HCT116 (cell line): ENCODE data around the gene ZC3H12C. TPM values are rescaled to one million over a fixed set of nuclear protein-coding genes. Genes with fewer than 3 reads are reported as not detected.

Source experiments
- ATAC-seq: fragments of 200-7000 bp; cut with Tn5 transposase; 2 replicates; pipeline ENCODE4 v1.9.1; 2020; ENCODE audit warnings: mild to moderate bottlenecking, moderate library complexity
- BruUV-seq: library from RNA; stranded (reverse); fragments of 400-500 nt; replicated peaks from 2 replicates; lab custom pipeline; 2021; lab: Mats Ljungman, UMichigan
- CTCF ChIA-PET: fragments of 300-600 bp; sonication (Branson Sonifier 250); formaldehyde crosslinking; loops from one replicate; lab custom pipeline; 2021; ENCODE audit warnings: antibody characterized with exemption; lab: Charles Lee
- POLR2A ChIA-PET: fragments of 300-600, 350-600 bp; sonication (Branson Sonifier 250); formaldehyde crosslinking; loops from one replicate; lab custom pipeline; 2021; ENCODE audit warnings: antibody characterized with exemption; lab: Charles Lee
- RAD21 ChIA-PET, 2 experiments: fragments of 300-600 bp; sonication (Branson Sonifier 250); formaldehyde crosslinking; loops; one replicate each; lab custom pipeline; 2023; ENCODE audit warnings: low total read pairs in 2 of 2; ENCODE audit not compliant: uncharacterized antibody in 2 of 2, unreplicated experiment in 2 of 2, low non-redundant PET in 1 of 2; lab: Charles Lee
- DNase-seq: peaks from one replicate; pipeline ENCODE4 v3.0.0-alpha.2; 2010; ENCODE audit warnings: low read depth, low spot score
- H2AFZ ChIP-seq: fragments of 200-600 bp; shearing (Covaris generic), sonication (generic); 2 replicates; pipeline ENCODE4 v1.6.1; 2017; ENCODE audit warnings: low read depth, mixed run types, mixed read lengths, antibody characterized with exemption, low read length; ENCODE audit not compliant: poor library complexity, severe bottlenecking
- H3K27ac ChIP-seq: 2 replicates; pipeline ENCODE4 v1.5.1; 2012; ENCODE audit warnings: low read depth, low read length
- H3K27me3 ChIP-seq: fragments of 200-600 bp; sonication (generic); 2 replicates; pipeline ENCODE4 v1.6.1; 2016; ENCODE audit warnings: mixed run types, low read length, mixed read lengths; ENCODE audit not compliant: insufficient read depth
- H3K36me3 ChIP-seq, 2 experiments: fragments of 200-500 bp in 1 of 2; fragments of 200-600 bp in 1 of 2; sonication (Bioruptor generic) in 1 of 2; sonication (generic) in 1 of 2; 2 replicates each; pipeline versions ENCODE4 v1.5.1 to v1.6.1; 2014 to 2016; ENCODE audit warnings: low read length in 2 of 2, inconsistent platforms in 1 of 2, mixed read lengths in 1 of 2, mixed run types in 1 of 2; ENCODE audit not compliant: insufficient read depth in 2 of 2, control insufficient read depth in 1 of 2
- H3K4me1 ChIP-seq, 2 experiments: fragments of 200-600 bp in 1 of 2; sonication (generic) in 1 of 2; 2 replicates each; pipeline versions ENCODE4 v1.5.1 to v1.6.1; 2012 to 2017; ENCODE audit warnings: low read length in 2 of 2, inconsistent platforms in 1 of 2, mild to moderate bottlenecking in 1 of 2, mixed read lengths in 1 of 2, mixed run types in 1 of 2, moderate library complexity in 1 of 2; ENCODE audit not compliant: insufficient read depth in 2 of 2, control insufficient read depth in 1 of 2
- H3K4me2 ChIP-seq: fragments of 200-600 bp; sonication (generic); 2 replicates; pipeline ENCODE4 v1.6.1; 2017; ENCODE audit warnings: mixed run types, low read length, mixed read lengths
- H3K4me3 ChIP-seq, 2 experiments: fragments of 200-600 bp in 1 of 2; sonication (generic) in 1 of 2; replicated peaks in 1 of 2; 2 replicates each; pipeline ENCODE4 v1.5.1; 2011 to 2016; ENCODE audit warnings: low read length in 2 of 2, control low read depth in 1 of 2, low read depth in 1 of 2, mild to moderate bottlenecking in 1 of 2, mixed read lengths in 1 of 2, mixed run types in 1 of 2
- H3K79me2 ChIP-seq: fragments of 200-600 bp; sonication (generic); 2 replicates; pipeline ENCODE4 v1.6.1; 2017; ENCODE audit warnings: mild to moderate bottlenecking, mixed run types, low read length, moderate library complexity, mixed read lengths; ENCODE audit not compliant: insufficient read depth
- H3K9ac ChIP-seq: fragments of 200-600 bp; sonication (generic); 2 replicates; pipeline ENCODE4 v1.6.1; 2016; ENCODE audit warnings: low read length, mixed read lengths
- H3K9me2 ChIP-seq: fragments of 200-600 bp; sonication (generic), shearing (Covaris generic); 2 replicates; pipeline ENCODE4 v1.6.1; 2017; ENCODE audit warnings: mixed run types, mild to moderate bottlenecking, moderate library complexity; ENCODE audit not compliant: insufficient read depth
- H3K9me3 ChIP-seq, 2 experiments: fragments of 200-500 bp in 1 of 2; fragments of 200-600 bp in 1 of 2; sonication (Bioruptor generic) in 1 of 2; sonication (generic) in 1 of 2; 2 replicates each; pipeline ENCODE4 v1.6.1; 2014 to 2017; ENCODE audit warnings: low read length in 2 of 2, mixed read lengths in 2 of 2, inconsistent platforms in 1 of 2, low read depth in 1 of 2, mild to moderate bottlenecking in 1 of 2, mixed run types in 1 of 2, moderate library complexity in 1 of 2; ENCODE audit not compliant: control insufficient read depth in 1 of 2, insufficient read depth in 1 of 2
- H4K20me1 ChIP-seq: fragments of 200-600 bp; sonication (generic), shearing (Covaris generic); 2 replicates; pipeline ENCODE4 v1.6.1; 2017; ENCODE audit warnings: mixed run types, mild to moderate bottlenecking, moderate library complexity; ENCODE audit not compliant: insufficient read depth
- CBX3 ChIP-seq: IDR thresholded peaks from 2 replicates; pipeline ENCODE4 v1.6.1; 2012; ENCODE audit warnings: low read depth
- EGR1 ChIP-seq: IDR thresholded peaks from 2 replicates; pipeline ENCODE4 v1.6.1; 2012; ENCODE audit warnings: low read depth
- EZH2 ChIP-seq: fragments of 200-600 bp; sonication (generic); IDR thresholded peaks from 2 replicates; pipeline ENCODE4 v1.6.1; 2017; ENCODE audit warnings: antibody characterized with exemption, mixed run types
- EZH2phosphoT487 ChIP-seq: fragments of 200-600 bp; IDR thresholded peaks from 2 replicates; pipeline ENCODE4 v1.6.1; 2018; ENCODE audit warnings: antibody characterized with exemption, borderline replicate concordance
- JUND ChIP-seq: IDR thresholded peaks from 2 replicates; pipeline ENCODE4 v1.6.1; 2012
- POLR2A ChIP-seq: IDR thresholded peaks from 2 replicates; pipeline ENCODE4 v1.7.0; 2011; ENCODE audit warnings: borderline replicate concordance; ENCODE audit not compliant: insufficient read depth, insufficient read length; ENCODE audit errors: extremely low read depth
- POLR2AphosphoS5 ChIP-seq: IDR thresholded peaks from 2 replicates; pipeline ENCODE4 v1.6.1; 2011; ENCODE audit warnings: mild to moderate bottlenecking, low read depth, low read length, moderate library complexity
- SRF ChIP-seq: IDR thresholded peaks from 2 replicates; pipeline ENCODE4 v1.6.1; 2012; ENCODE audit warnings: low read depth
- ZFX ChIP-seq: fragments of 450-650 bp; IDR thresholded peaks from 2 replicates; pipeline ENCODE4 v1.6.1; 2017
- intact Hi-C: fragments of 100-400 bp; cut with micrococcal nuclease; formaldehyde crosslinking; loops from 2 replicates; pipeline ENCODE4 v1.10.0; 2022
- total RNA-seq: library from RNA; stranded (reverse); gene quantifications from one replicate; pipeline ENCODE4 v1.2.1, GENCODE V29; 2021; ENCODE audit not compliant: unreplicated experiment
- TF ChIP-seq, protein P1 (sequence below), 3 experiments: fragments of 200-600 bp in 1 of 3; sonication (generic) in 1 of 3; IDR thresholded peaks in 2 of 3; conservative IDR thresholded peaks in 1 of 3; 2 replicates each; pipeline ENCODE4 v1.5.1; 2012 to 2017; ENCODE audit warnings: low read depth in 2 of 3, low read length in 2 of 3, antibody characterized with exemption in 1 of 3, borderline replicate concordance in 1 of 3, control low read depth in 1 of 3, mild to moderate bottlenecking in 1 of 3, mixed read lengths in 1 of 3, mixed run types in 1 of 3, moderate library complexity in 1 of 3; ENCODE audit not compliant: insufficient read depth in 1 of 3
- TF ChIP-seq, protein P2 (sequence below): IDR thresholded peaks from 2 replicates; pipeline ENCODE4 v1.6.1; 2012
- TF ChIP-seq, protein P3 (sequence below): IDR thresholded peaks from 2 replicates; pipeline ENCODE4 v1.6.1; 2012
- TF ChIP-seq, protein P4 (sequence below): IDR thresholded peaks from 2 replicates; pipeline ENCODE4 v1.6.1; 2012; ENCODE audit warnings: low read depth
- TF ChIP-seq, protein P5 (sequence below): IDR thresholded peaks from 2 replicates; pipeline ENCODE4 v1.6.1; 2011; ENCODE audit warnings: mild to moderate bottlenecking, low read length, moderate library complexity; ENCODE audit not compliant: insufficient replicate concordance; ENCODE audit errors: extremely low read depth

The ZC3H12C gene
- total RNA-seq, 1 experiment from 2014 or later: 10.2 TPM

DNA sequence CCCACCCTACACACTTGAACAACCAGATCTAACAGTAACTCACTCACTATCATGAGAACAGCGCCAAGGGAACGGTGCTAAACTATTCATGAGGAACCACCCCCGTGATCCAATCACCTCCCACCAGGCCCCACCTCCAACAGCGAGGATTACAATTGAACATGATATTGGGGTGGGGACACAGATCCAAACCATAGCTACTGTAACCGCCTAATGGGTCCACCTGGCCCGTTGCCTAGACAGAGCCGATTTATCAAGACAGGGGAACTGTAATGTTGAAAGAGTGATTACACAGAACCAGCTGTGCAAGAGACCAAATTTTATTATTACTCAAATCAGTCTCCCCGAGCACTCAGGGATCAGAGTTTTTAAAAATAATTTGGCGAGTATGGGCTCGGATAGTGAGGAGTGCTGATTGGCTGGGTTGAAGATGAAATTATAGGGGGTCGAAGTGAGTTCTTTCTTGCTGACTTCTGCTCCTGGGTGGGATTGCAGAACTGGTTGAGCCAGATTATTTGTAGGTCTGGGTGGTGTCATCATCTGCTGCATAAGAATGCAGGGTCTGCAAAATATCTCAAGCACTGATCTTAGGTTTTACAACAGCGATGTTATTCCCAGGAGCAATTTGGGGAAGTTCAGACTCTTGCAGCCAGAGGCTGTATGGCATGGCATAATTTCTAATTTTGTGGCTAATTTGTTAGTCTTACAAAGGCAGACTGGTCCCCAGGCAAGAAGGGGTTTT is 17.9 kb upstream of the ZC3H12C start:
- Histone ChIP-seq H3K4me2 (no peak overlapping the region), H3K27me3 (no peaks in the 10 kb centered on the region), H3K9ac (no peak overlapping the region), H3K9me2 (no peaks in the 10 kb centered on the region), H3K4me3 (no peak overlapping the region), H4K20me1 (no peaks in the 10 kb centered on the region), H3K9me3 (peaks cover 0 to 4% of the 10 kb centered on the region in 2 experiments; a peak in 1 of 4 replicates), H2AFZ (no peak overlapping the region), H3K27ac (no peak overlapping the region), H3K79me2 (no peaks in the 10 kb centered on the region), H3K4me1 (no peaks in the 10 kb centered on the region), H3K36me3 (no peaks in the 10 kb centered on the region)
- ChIA-PET POLR2A (no interaction called here), RAD21 (no interaction called here), CTCF (no interaction called here)
- DNase-seq: no peak
- TF ChIP-seq EZH2 (no peak), ZFX (no peak), JUND (no peak), POLR2AphosphoS5 (no peak), POLR2A (no peak), CBX3 (no peak), EGR1 (no peak), EZH2phosphoT487 (no peak), SRF (no peak)
- TF ChIP-seq, protein P1, sequence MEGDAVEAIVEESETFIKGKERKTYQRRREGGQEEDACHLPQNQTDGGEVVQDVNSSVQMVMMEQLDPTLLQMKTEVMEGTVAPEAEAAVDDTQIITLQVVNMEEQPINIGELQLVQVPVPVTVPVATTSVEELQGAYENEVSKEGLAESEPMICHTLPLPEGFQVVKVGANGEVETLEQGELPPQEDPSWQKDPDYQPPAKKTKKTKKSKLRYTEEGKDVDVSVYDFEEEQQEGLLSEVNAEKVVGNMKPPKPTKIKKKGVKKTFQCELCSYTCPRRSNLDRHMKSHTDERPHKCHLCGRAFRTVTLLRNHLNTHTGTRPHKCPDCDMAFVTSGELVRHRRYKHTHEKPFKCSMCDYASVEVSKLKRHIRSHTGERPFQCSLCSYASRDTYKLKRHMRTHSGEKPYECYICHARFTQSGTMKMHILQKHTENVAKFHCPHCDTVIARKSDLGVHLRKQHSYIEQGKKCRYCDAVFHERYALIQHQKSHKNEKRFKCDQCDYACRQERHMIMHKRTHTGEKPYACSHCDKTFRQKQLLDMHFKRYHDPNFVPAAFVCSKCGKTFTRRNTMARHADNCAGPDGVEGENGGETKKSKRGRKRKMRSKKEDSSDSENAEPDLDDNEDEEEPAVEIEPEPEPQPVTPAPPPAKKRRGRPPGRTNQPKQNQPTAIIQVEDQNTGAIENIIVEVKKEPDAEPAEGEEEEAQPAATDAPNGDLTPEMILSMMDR (IDR thresholded peaks at IDR 0.05 in 2 of 3, conservative IDR thresholded peaks at IDR 0.05 in 1 of 3; ENCODE audit: borderline replicate concordance in 1 of 3, insufficient read depth in 1 of 3, low read depth in 2 of 3, low read length in 2 of 3): no peak
- TF ChIP-seq, protein P2, sequence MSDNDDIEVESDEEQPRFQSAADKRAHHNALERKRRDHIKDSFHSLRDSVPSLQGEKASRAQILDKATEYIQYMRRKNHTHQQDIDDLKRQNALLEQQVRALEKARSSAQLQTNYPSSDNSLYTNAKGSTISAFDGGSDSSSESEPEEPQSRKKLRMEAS: no peak
- TF ChIP-seq, protein P3, sequence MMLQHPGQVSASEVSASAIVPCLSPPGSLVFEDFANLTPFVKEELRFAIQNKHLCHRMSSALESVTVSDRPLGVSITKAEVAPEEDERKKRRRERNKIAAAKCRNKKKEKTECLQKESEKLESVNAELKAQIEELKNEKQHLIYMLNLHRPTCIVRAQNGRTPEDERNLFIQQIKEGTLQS: no peak
- TF ChIP-seq, protein P4, sequence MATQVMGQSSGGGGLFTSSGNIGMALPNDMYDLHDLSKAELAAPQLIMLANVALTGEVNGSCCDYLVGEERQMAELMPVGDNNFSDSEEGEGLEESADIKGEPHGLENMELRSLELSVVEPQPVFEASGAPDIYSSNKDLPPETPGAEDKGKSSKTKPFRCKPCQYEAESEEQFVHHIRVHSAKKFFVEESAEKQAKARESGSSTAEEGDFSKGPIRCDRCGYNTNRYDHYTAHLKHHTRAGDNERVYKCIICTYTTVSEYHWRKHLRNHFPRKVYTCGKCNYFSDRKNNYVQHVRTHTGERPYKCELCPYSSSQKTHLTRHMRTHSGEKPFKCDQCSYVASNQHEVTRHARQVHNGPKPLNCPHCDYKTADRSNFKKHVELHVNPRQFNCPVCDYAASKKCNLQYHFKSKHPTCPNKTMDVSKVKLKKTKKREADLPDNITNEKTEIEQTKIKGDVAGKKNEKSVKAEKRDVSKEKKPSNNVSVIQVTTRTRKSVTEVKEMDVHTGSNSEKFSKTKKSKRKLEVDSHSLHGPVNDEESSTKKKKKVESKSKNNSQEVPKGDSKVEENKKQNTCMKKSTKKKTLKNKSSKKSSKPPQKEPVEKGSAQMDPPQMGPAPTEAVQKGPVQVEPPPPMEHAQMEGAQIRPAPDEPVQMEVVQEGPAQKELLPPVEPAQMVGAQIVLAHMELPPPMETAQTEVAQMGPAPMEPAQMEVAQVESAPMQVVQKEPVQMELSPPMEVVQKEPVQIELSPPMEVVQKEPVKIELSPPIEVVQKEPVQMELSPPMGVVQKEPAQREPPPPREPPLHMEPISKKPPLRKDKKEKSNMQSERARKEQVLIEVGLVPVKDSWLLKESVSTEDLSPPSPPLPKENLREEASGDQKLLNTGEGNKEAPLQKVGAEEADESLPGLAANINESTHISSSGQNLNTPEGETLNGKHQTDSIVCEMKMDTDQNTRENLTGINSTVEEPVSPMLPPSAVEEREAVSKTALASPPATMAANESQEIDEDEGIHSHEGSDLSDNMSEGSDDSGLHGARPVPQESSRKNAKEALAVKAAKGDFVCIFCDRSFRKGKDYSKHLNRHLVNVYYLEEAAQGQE: no peak
- TF ChIP-seq, protein P5, sequence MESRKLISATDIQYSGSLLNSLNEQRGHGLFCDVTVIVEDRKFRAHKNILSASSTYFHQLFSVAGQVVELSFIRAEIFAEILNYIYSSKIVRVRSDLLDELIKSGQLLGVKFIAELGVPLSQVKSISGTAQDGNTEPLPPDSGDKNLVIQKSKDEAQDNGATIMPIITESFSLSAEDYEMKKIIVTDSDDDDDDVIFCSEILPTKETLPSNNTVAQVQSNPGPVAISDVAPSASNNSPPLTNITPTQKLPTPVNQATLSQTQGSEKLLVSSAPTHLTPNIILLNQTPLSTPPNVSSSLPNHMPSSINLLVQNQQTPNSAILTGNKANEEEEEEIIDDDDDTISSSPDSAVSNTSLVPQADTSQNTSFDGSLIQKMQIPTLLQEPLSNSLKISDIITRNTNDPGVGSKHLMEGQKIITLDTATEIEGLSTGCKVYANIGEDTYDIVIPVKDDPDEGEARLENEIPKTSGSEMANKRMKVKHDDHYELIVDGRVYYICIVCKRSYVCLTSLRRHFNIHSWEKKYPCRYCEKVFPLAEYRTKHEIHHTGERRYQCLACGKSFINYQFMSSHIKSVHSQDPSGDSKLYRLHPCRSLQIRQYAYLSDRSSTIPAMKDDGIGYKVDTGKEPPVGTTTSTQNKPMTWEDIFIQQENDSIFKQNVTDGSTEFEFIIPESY: no peak
- intact Hi-C loops: no loop called here
- BruUV-seq: no TSS peak
- no peak for ATAC-seq
